H1 (cell line): ENCODE results near the gene CACNA1E. TPM values are rescaled to one million over a fixed set of nuclear protein-coding genes. Genes with fewer than 3 reads are reported as not detected.

Experiments used
- CTCF ChIA-PET: fragments of 300-600 bp; sonication (Branson Sonifier 250); formaldehyde crosslinking; loops from one replicate; lab custom pipeline; 2021; ENCODE audit not compliant: partially characterized antibody; lab: Charles Lee
- POLR2A ChIA-PET: fragments of 300-600 bp; sonication (Branson Sonifier 250); formaldehyde crosslinking; loops from one replicate; lab custom pipeline; 2021; ENCODE audit warnings: inconsistent platforms; ENCODE audit not compliant: partially characterized antibody; lab: Charles Lee
- DNase-seq, 2 experiments: peaks; one replicate each; pipeline versions ENCODE4 v3.0.0 to v3.0.0-alpha.2; 2010 to 2022; ENCODE audit warnings: low spot score in 2 of 2, low read depth in 1 of 2, mixed read lengths in 1 of 2
- FAIRE-seq: peaks from 2 replicates; lab custom pipeline; 2011; peaks lifted over from hg19 to GRCh38; lab: Jason Lieb, UNC
- H2AFZ ChIP-seq: 2 replicates; pipeline ENCODE4 v1.8.1; 2012; ENCODE audit warnings: low read length, inconsistent platforms
- H2AK5ac ChIP-seq: 2 replicates; pipeline ENCODE4 v1.6.1; 2013; ENCODE audit warnings: low read depth, low read length
- H2BK120ac ChIP-seq: replicated peaks from 2 replicates; pipeline ENCODE3; 2013; ENCODE audit warnings: low read depth, low read length, inconsistent platforms
- H2BK12ac ChIP-seq: 2 replicates; pipeline ENCODE4 v1.6.1; 2013; ENCODE audit warnings: low read depth, low read length
- H2BK15ac ChIP-seq: 2 replicates; pipeline ENCODE4 v1.6.1; 2013; ENCODE audit warnings: low read length
- H2BK20ac ChIP-seq: 2 replicates; pipeline ENCODE4 v1.6.1; 2013; ENCODE audit warnings: low read length
- H2BK5ac ChIP-seq: 2 replicates; pipeline ENCODE4 v1.6.1; 2013; ENCODE audit warnings: low read depth, low read length
- H3K14ac ChIP-seq: 2 replicates; pipeline ENCODE4 v1.6.1; 2013; ENCODE audit warnings: inconsistent platforms; ENCODE audit not compliant: insufficient read length
- H3K18ac ChIP-seq: 2 replicates; pipeline ENCODE4 v1.6.1; 2013; ENCODE audit warnings: low read length; ENCODE audit errors: extremely low read depth
- H3K23ac ChIP-seq: 2 replicates; pipeline ENCODE4 v1.6.1; 2013; ENCODE audit warnings: inconsistent platforms; ENCODE audit not compliant: insufficient read length
- H3K23me2 ChIP-seq: 2 replicates; pipeline ENCODE4 v1.6.1; 2013; ENCODE audit warnings: low read depth, low read length
- H3K27ac ChIP-seq: 2 replicates; pipeline ENCODE4 v1.6.1; 2011; ENCODE audit warnings: low read depth, low read length, inconsistent platforms
- H3K27me3 ChIP-seq, 4 experiments: replicated peaks in 1 of 4; 1 replicate in 1 of 4; 2 replicates in 3 of 4; pipeline versions ENCODE4 v1.6.1 to v1.8.1; 2011 to 2013; ENCODE audit warnings: low read length in 3 of 4, mild to moderate bottlenecking in 3 of 4, inconsistent platforms in 2 of 4, mixed read lengths in 2 of 4, moderate library complexity in 1 of 4; ENCODE audit not compliant: control insufficient read depth in 3 of 4, insufficient read depth in 3 of 4; ENCODE audit errors: extremely low read depth in 1 of 4
- H3K36me3 ChIP-seq, 4 experiments: 2 replicates each; pipeline versions ENCODE4 v1.6.1 to v1.8.1; 2011 to 2013; ENCODE audit warnings: mild to moderate bottlenecking in 4 of 4, low read length in 3 of 4, moderate library complexity in 2 of 4, control low read depth in 1 of 4, inconsistent platforms in 1 of 4; ENCODE audit not compliant: insufficient read depth in 4 of 4, control insufficient read depth in 2 of 4
- H3K4ac ChIP-seq: replicated peaks from 2 replicates; pipeline ENCODE3; 2013; ENCODE audit warnings: low read length, low read depth, mixed read lengths, inconsistent platforms; ENCODE audit not compliant: insufficient read length
- H3K4me1 ChIP-seq, 4 experiments: replicated peaks in 1 of 4; 1 replicate in 1 of 4; 2 replicates in 3 of 4; pipeline versions ENCODE4 v1.6.1 to v1.8.1; 2011 to 2013; ENCODE audit warnings: low read length in 3 of 4, inconsistent platforms in 2 of 4, mixed read lengths in 1 of 4; ENCODE audit not compliant: insufficient read depth in 4 of 4, control insufficient read depth in 3 of 4
- H3K4me2 ChIP-seq, 2 experiments: 2 replicates each; pipeline versions ENCODE4 v1.6.1 to v1.8.1; 2011 to 2013; ENCODE audit warnings: low read depth in 2 of 2, low read length in 2 of 2, control low read depth in 1 of 2, inconsistent platforms in 1 of 2, mild to moderate bottlenecking in 1 of 2; ENCODE audit not compliant: insufficient read depth in 1 of 2
- H3K4me3 ChIP-seq, 4 experiments: fragments of 200-600, 300-600 bp in 1 of 4; sonication (generic), shearing (Covaris generic), sonication (Bioruptor Twin) in 1 of 4; 2 replicates each; pipeline versions ENCODE4 v1.5.1 to v1.8.1; 2011 to 2016; ENCODE audit warnings: low read length in 4 of 4, low read depth in 3 of 4, control low read depth in 2 of 4, inconsistent platforms in 2 of 4, mild to moderate bottlenecking in 2 of 4, mixed read lengths in 1 of 4, moderate library complexity in 1 of 4; ENCODE audit not compliant: insufficient read depth in 2 of 4; ENCODE audit errors: extremely low read depth in 1 of 4
- H3K56ac ChIP-seq: replicated peaks from 2 replicates; pipeline ENCODE3; 2013; ENCODE audit warnings: low read depth, mild to moderate bottlenecking, mixed read lengths, low read length, inconsistent platforms; ENCODE audit not compliant: insufficient read length
- H3K79me1 ChIP-seq: 2 replicates; pipeline ENCODE4 v1.6.1; 2013; ENCODE audit warnings: low read depth, low read length, control low read depth
- H3K79me2 ChIP-seq, 2 experiments: 2 replicates each; pipeline versions ENCODE4 v1.6.1 to v1.8.1; 2012 to 2013; ENCODE audit warnings: low read length in 2 of 2, mild to moderate bottlenecking in 2 of 2, inconsistent platforms in 1 of 2; ENCODE audit not compliant: insufficient read depth in 2 of 2, control insufficient read depth in 1 of 2
- H3K9ac ChIP-seq, 4 experiments: replicated peaks in 1 of 4; 1 replicate in 1 of 4; 2 replicates in 3 of 4; pipeline versions ENCODE4 v1.6.1 to v1.8.1; 2011 to 2013; ENCODE audit warnings: low read depth in 3 of 4, low read length in 3 of 4, control low read depth in 2 of 4, mild to moderate bottlenecking in 2 of 4, moderate library complexity in 2 of 4, inconsistent platforms in 1 of 4; ENCODE audit errors: extremely low read depth in 1 of 4
- H3K9me3 ChIP-seq, 2 experiments: 2 replicates each; pipeline versions ENCODE4 v1.6.1 to v1.8.1; 2012 to 2013; ENCODE audit warnings: mild to moderate bottlenecking in 2 of 2, moderate library complexity in 2 of 2, control low read depth in 1 of 2, inconsistent platforms in 1 of 2, low read depth in 1 of 2, low read length in 1 of 2, mixed read lengths in 1 of 2; ENCODE audit not compliant: insufficient read depth in 2 of 2
- H4K20me1 ChIP-seq, 2 experiments: replicated peaks in 1 of 2; 2 replicates each; pipeline versions ENCODE3 to v1.8.1; 2011 to 2013; ENCODE audit warnings: inconsistent platforms in 2 of 2, low read length in 2 of 2, mild to moderate bottlenecking in 1 of 2; ENCODE audit not compliant: insufficient read depth in 2 of 2, control insufficient read depth in 1 of 2
- H4K5ac ChIP-seq: 2 replicates; pipeline ENCODE4 v1.6.1; 2013; ENCODE audit warnings: low read length, low read depth, mixed read lengths, inconsistent platforms; ENCODE audit not compliant: insufficient read length
- H4K8ac ChIP-seq: 2 replicates; pipeline ENCODE4 v1.8.0; 2013; ENCODE audit warnings: mild to moderate bottlenecking, moderate library complexity, low read length, inconsistent platforms; ENCODE audit not compliant: insufficient read depth; ENCODE audit errors: extremely low read depth
- H4K91ac ChIP-seq: replicated peaks from 2 replicates; pipeline ENCODE3; 2013; ENCODE audit warnings: low read length, mixed read lengths, inconsistent platforms; ENCODE audit not compliant: insufficient read length
- BRCA1 ChIP-seq: IDR thresholded peaks from 2 replicates; pipeline ENCODE4 v1.6.1; 2012; ENCODE audit warnings: low read depth, low read length, improper control_type of control experiment
- CBX8 ChIP-seq: fragments of 300-800, 300-1000 bp; sonication (generic); IDR thresholded peaks from 2 replicates; pipeline ENCODE4 v1.7.1; 2016; ENCODE audit warnings: low read depth, low read length, borderline replicate concordance
- CTCF ChIP-seq, 3 experiments: IDR thresholded peaks; 1 replicate in 2 of 3; 2 replicates in 1 of 3; pipeline versions ENCODE4 v1.5.1 to v1.6.1; 2011; ENCODE audit warnings: low read length in 3 of 3, mild to moderate bottlenecking in 3 of 3, inconsistent platforms in 2 of 3, low read depth in 1 of 3, moderate library complexity in 1 of 3; ENCODE audit not compliant: insufficient read depth in 1 of 3; ENCODE audit errors: control extremely low read depth in 1 of 3
- MAFK ChIP-seq: IDR thresholded peaks from 2 replicates; pipeline ENCODE4 v1.6.1; 2012; ENCODE audit warnings: low read depth, mild to moderate bottlenecking, improper control_type of control experiment, low read length
- SIN3A ChIP-seq, 2 experiments: IDR thresholded peaks in 1 of 2; conservative IDR thresholded peaks in 1 of 2; 2 replicates each; pipeline ENCODE4 v1.6.1; 2011 to 2012; ENCODE audit warnings: low read length in 2 of 2, improper control_type of control experiment in 1 of 2, low read depth in 1 of 2, mild to moderate bottlenecking in 1 of 2
- WGBS, 2 experiments: shearing (Covaris generic) in 1 of 2; methylation state at CpG; one replicate each; pipeline versions ENCODE4 v1.1.6 to v1.1.7; 2013 to 2015; ENCODE audit warnings: low lambda C conversion rate in 2 of 2, mixed read lengths in 2 of 2, inconsistent platforms in 1 of 2, low coverage in 1 of 2, missing lambda C conversion rate in 1 of 2; ENCODE audit not compliant: insufficient replicate concordance in 2 of 2, insufficient coverage in 1 of 2, insufficient read length in 1 of 2; ENCODE audit errors: extremely low coverage in 1 of 2, missing lambda C conversion rate in 1 of 2; 5-methylcytosine and 5-hydroxymethylcytosine counted together
- polyA plus RNA-seq, 7 experiments: library from polyadenylated mRNA; depleted of rRNA in 3 of 7; stranded (reverse) in 5 of 7; unstranded in 2 of 7; fragments of >200 nt in 5 of 7; fragments of 200-250 nt in 2 of 7; gene quantifications; 1 replicate in 5 of 7; 2 replicates in 1 of 7; 4 replicates in 1 of 7; pipeline versions ENCODE4 v1.2.1 to v1.2.3, GENCODE V29; 2011 to 2013; ENCODE audit warnings: missing spikeins in 2 of 7, mixed read lengths in 2 of 7
- total RNA-seq: library from RNA; stranded (reverse); fragmentation: NEBNext Ultra II Directional; extraction: Animal tissue kit (Norgen Biotek cat#: 25700); gene quantifications from 2 replicates; pipeline ENCODE4 v1.2.1, GENCODE V29; 2021

CACNA1E gene
- total and polyA plus RNA-seq, 2 of the 8 experiments (the other 6 are each of a cell fraction or from before 2014, with no cell fraction given), result 0.98 to 1.3 TPM

DNA sequence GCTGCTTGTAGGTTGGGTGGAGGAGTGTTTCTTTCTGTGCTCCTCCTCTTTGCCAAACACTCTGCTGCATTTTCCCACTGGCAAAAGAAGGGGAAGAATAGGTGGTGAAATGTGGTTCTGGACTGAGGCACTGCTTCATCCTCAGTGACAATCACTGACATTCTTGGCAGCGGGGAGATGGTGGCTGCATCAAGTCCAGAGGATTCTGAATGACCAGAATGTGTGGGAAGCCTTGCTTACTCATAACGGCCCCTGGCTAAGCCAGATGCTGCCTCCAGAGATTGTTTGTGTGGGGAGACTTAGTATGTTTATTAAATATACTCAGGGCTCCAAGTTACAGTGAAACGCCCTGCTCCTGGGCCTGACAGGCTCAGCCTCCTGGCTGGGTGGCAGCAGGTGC lies 160.3 kb downstream of the CACNA1E start:
- CTCF ChIA-PET, result no interaction called here
- no peaks in the 10 kb centered on the region for H3K79me1 ChIP-seq
- FAIRE-seq, result no peak

More for the DNA sequence above, 160.3 kb downstream of the CACNA1E start:
- Histone ChIP-seq H3K9ac (no peak overlapping the region), H2BK5ac (no peak overlapping the region), H4K20me1 (no peaks in the 10 kb centered on the region), H3K4me3 (no peak overlapping the region), H3K23me2 (no peaks in the 10 kb centered on the region), H3K4me2 (no peak overlapping the region), H3K18ac (no peak overlapping the region), H3K36me3 (no peaks in the 10 kb centered on the region), H3K9me3 (no peaks in the 10 kb centered on the region), H2BK20ac (no peak overlapping the region), H3K27me3 (no peaks in the 10 kb centered on the region), H2BK15ac (no peak overlapping the region), H2BK120ac (no peak overlapping the region), H4K8ac (peak overlapping the region; percentile 53), H2BK12ac (no peak overlapping the region), H2AFZ (no peak overlapping the region), H2AK5ac (no peak overlapping the region), H3K23ac (no peak overlapping the region), H3K4me1 (peaks cover 0 to 2% (median 0%) of the 10 kb centered on the region in 4 experiments; a peak in 1 of 7 replicates), H4K5ac (no peak overlapping the region), H3K27ac (no peak overlapping the region), H3K56ac (no peak overlapping the region), H4K91ac (no peak overlapping the region), H3K79me2 (no peaks in the 10 kb centered on the region), H3K14ac (no peak overlapping the region), H3K4ac (no peak overlapping the region)
- no peak for DNase-seq
- WGBS, 2 experiments, result 56% methylated on average over 3 of the region's 3 CpGs; no CpG with 5 or more reads in 1 of the 2 experiments
- POLR2A ChIA-PET, result no interaction called here
- no peak for TF ChIP-seq CTCF (IDR thresholded peaks at IDR 0.05; ENCODE audit: control extremely low read depth in 1 of 3, insufficient read depth in 1 of 3, low read depth in 1 of 3, low read length in 3 of 3)
- TF ChIP-seq MAFK, result no peak
- TF ChIP-seq BRCA1, result no peak
- TF ChIP-seq SIN3A (conservative IDR thresholded peaks at IDR 0.05 in 1 of 2, IDR thresholded peaks at IDR 0.05 in 1 of 2; ENCODE audit: low read depth in 1 of 2, low read length in 2 of 2), result no peak
- no peak for TF ChIP-seq CBX8
